ENCODE measurements around the gene SPIB. TPM values are rescaled to one million over a fixed set of nuclear protein-coding genes. Genes with fewer than 3 reads are reported as not detected.

SPIB gene
- 16.9 and 17.5 TPM in 2 replicates for total RNA-seq (2014; rRNA removed; shearing (Covaris generic))
- 12.6 and 13.0 TPM in 2 replicates for polyA plus RNA-seq (2016; fragmentation: Nextera tagmentation; extraction: Ambion mirVana)
- long read RNA-seq, partial matches to known transcripts: 9 of 16 reads
- long read RNA-seq, other reads (novel, unspliced or antisense): 2 of 16 reads

GRCh38 chr19:50418176-50419021 is at the start of gene SPIB:
TSS of gene SPIB (plus strand) at chr19:50418938. CDS start at chr19:50418963, 25 bp downstream.
- TF ChIP-seq, protein P1, sequence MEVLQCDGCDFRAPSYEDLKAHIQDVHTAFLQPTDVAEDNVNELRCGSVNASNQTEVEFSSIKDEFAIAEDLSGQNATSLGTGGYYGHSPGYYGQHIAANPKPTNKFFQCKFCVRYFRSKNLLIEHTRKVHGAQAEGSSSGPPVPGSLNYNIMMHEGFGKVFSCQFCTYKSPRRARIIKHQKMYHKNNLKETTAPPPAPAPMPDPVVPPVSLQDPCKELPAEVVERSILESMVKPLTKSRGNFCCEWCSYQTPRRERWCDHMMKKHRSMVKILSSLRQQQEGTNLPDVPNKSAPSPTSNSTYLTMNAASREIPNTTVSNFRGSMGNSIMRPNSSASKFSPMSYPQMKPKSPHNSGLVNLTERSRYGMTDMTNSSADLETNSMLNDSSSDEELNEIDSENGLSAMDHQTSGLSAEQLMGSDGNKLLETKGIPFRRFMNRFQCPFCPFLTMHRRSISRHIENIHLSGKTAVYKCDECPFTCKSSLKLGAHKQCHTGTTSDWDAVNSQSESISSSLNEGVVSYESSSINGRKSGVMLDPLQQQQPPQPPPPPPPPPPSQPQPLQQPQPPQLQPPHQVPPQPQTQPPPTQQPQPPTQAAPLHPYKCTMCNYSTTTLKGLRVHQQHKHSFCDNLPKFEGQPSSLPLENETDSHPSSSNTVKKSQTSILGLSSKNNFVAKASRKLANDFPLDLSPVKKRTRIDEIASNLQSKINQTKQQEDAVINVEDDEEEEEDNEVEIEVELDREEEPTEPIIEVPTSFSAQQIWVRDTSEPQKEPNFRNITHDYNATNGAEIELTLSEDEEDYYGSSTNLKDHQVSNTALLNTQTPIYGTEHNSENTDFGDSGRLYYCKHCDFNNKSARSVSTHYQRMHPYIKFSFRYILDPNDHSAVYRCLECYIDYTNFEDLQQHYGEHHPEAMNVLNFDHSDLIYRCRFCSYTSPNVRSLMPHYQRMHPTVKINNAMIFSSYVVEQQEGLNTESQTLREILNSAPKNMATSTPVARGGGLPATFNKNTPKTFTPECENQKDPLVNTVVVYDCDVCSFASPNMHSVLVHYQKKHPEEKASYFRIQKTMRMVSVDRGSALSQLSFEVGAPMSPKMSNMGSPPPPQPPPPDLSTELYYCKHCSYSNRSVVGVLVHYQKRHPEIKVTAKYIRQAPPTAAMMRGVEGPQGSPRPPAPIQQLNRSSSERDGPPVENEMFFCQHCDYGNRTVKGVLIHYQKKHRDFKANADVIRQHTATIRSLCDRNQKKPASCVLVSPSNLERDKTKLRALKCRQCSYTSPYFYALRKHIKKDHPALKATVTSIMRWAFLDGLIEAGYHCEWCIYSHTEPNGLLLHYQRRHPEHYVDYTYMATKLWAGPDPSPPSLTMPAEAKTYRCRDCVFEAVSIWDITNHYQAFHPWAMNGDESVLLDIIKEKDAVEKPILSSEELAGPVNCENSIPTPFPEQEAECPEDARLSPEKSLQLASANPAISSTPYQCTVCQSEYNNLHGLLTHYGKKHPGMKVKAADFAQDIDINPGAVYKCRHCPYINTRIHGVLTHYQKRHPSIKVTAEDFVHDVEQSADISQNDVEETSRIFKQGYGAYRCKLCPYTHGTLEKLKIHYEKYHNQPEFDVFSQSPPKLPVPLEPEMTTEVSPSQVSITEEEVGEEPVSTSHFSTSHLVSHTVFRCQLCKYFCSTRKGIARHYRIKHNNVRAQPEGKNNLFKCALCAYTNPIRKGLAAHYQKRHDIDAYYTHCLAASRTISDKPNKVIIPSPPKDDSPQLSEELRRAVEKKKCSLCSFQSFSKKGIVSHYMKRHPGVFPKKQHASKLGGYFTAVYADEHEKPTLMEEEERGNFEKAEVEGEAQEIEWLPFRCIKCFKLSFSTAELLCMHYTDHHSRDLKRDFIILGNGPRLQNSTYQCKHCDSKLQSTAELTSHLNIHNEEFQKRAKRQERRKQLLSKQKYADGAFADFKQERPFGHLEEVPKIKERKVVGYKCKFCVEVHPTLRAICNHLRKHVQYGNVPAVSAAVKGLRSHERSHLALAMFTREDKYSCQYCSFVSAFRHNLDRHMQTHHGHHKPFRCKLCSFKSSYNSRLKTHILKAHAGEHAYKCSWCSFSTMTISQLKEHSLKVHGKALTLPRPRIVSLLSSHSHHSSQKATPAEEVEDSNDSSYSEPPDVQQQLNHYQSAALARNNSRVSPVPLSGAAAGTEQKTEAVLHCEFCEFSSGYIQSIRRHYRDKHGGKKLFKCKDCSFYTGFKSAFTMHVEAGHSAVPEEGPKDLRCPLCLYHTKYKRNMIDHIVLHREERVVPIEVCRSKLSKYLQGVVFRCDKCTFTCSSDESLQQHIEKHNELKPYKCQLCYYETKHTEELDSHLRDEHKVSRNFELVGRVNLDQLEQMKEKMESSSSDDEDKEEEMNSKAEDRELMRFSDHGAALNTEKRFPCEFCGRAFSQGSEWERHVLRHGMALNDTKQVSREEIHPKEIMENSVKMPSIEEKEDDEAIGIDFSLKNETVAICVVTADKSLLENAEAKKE (CRISPR knock-in tag; IDR thresholded peaks at IDR 0.05): no peak
- TF ChIP-seq STAT1 (IDR thresholded peaks at IDR 0.05; ENCODE audit: unreplicated experiment) (no peak), JUNB (IDR thresholded peaks at IDR 0.05; ENCODE audit: unreplicated experiment) (no peak), EZH2 (IDR thresholded peaks at IDR 0.05; ENCODE audit: low read depth, unreplicated experiment) (no peak), POLR2AphosphoS5 (IDR thresholded peaks at IDR 0.05; ENCODE audit: low read depth) (no peak), CREB1 (CRISPR knock-in tag; IDR thresholded peaks at IDR 0.05; ENCODE audit: low read depth) (no peak), ZNF114 (CRISPR knock-in tag; IDR thresholded peaks at IDR 0.05) (no peak), ETS1 (IDR thresholded peaks at IDR 0.05) (no peak), NANOG (IDR thresholded peaks at IDR 0.05; ENCODE audit: borderline replicate concordance) (no peak), EZH2phosphoT487 (IDR thresholded peaks at IDR 0.05; ENCODE audit: unreplicated experiment) (no peak), ZNF331 (CRISPR knock-in tag; IDR thresholded peaks at IDR 0.05; ENCODE audit: low read depth) (no peak)
- TF ChIP-seq, protein P2, sequence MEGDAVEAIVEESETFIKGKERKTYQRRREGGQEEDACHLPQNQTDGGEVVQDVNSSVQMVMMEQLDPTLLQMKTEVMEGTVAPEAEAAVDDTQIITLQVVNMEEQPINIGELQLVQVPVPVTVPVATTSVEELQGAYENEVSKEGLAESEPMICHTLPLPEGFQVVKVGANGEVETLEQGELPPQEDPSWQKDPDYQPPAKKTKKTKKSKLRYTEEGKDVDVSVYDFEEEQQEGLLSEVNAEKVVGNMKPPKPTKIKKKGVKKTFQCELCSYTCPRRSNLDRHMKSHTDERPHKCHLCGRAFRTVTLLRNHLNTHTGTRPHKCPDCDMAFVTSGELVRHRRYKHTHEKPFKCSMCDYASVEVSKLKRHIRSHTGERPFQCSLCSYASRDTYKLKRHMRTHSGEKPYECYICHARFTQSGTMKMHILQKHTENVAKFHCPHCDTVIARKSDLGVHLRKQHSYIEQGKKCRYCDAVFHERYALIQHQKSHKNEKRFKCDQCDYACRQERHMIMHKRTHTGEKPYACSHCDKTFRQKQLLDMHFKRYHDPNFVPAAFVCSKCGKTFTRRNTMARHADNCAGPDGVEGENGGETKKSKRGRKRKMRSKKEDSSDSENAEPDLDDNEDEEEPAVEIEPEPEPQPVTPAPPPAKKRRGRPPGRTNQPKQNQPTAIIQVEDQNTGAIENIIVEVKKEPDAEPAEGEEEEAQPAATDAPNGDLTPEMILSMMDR (conservative IDR thresholded peaks at IDR 0.05; ENCODE audit: low read depth in 2 of 2): no peak
- TF ChIP-seq, protein P3, sequence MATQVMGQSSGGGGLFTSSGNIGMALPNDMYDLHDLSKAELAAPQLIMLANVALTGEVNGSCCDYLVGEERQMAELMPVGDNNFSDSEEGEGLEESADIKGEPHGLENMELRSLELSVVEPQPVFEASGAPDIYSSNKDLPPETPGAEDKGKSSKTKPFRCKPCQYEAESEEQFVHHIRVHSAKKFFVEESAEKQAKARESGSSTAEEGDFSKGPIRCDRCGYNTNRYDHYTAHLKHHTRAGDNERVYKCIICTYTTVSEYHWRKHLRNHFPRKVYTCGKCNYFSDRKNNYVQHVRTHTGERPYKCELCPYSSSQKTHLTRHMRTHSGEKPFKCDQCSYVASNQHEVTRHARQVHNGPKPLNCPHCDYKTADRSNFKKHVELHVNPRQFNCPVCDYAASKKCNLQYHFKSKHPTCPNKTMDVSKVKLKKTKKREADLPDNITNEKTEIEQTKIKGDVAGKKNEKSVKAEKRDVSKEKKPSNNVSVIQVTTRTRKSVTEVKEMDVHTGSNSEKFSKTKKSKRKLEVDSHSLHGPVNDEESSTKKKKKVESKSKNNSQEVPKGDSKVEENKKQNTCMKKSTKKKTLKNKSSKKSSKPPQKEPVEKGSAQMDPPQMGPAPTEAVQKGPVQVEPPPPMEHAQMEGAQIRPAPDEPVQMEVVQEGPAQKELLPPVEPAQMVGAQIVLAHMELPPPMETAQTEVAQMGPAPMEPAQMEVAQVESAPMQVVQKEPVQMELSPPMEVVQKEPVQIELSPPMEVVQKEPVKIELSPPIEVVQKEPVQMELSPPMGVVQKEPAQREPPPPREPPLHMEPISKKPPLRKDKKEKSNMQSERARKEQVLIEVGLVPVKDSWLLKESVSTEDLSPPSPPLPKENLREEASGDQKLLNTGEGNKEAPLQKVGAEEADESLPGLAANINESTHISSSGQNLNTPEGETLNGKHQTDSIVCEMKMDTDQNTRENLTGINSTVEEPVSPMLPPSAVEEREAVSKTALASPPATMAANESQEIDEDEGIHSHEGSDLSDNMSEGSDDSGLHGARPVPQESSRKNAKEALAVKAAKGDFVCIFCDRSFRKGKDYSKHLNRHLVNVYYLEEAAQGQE (IDR thresholded peaks at IDR 0.05; ENCODE audit: unreplicated experiment): no peak
- Histone ChIP-seq H3K4me2 (peak within 1 kb of the TSS; percentile 98), H3K4me3 (peak within 1 kb of the TSS; percentile 78), H2AFZ (peak within 1 kb of the TSS; percentile 87; the same call in 1 of the 2 replicates), H4K20me1 (replicated peaks; ENCODE audit: insufficient read depth) (no peaks in the 10 kb centered on the region; the same call in 1 of the 2 replicates), H3K27me3 (ENCODE audit: insufficient read depth) (no peaks in the 10 kb centered on the region), H3K79me2 (replicated peaks; ENCODE audit: insufficient read depth) (peaks cover 6% of the 10 kb centered on the region; the same call in 1 of the 2 replicates), H3K4me1 (ENCODE audit: insufficient read depth) (peaks cover 14% of the 10 kb centered on the region; the same call in 1 of the 2 replicates), H3K36me3 (ENCODE audit: insufficient read depth) (no peaks in the 10 kb centered on the region), H3K9me2 (ENCODE audit: insufficient read depth) (no peaks in the 10 kb centered on the region), H3F3A (replicated peaks; ENCODE audit: low read depth) (peaks cover 14% of the 10 kb centered on the region; the same call in 1 of the 2 replicates), H3K27ac (ENCODE audit: low read depth) (no peak within 1 kb of the TSS)
- DNase-seq (ENCODE audit: low spot score): peak; percentile 40
- Mint-ChIP-seq H3K27me3 (ENCODE audit: insufficient read depth, low read depth, poor library complexity) (peaks cover 9% of the 10 kb centered on the region), H3K4me3 (peak within 1 kb of the TSS; percentile 82), H3K4me1 (peaks cover 25% of the 10 kb centered on the region), H3K36me3 (ENCODE audit: low read depth) (peaks cover 30% of the 10 kb centered on the region), H3K9me3 (peaks cover 3% of the 10 kb centered on the region; the same call in 2 of the 3 replicates), H3K27ac (no peak within 1 kb of the TSS)
- ATAC-seq: peak; percentile 6; the same call in 2 of the 3 replicates
